Small intestine (tissue), 7 donors: Measurements from ENCODE around the gene SLC11A2. TPM values are rescaled to one million over a fixed set of nuclear protein-coding genes. Genes with fewer than 3 reads are reported as not detected.
A peak's percentile ranks its signal among the peaks of the same experiment; 100 is the strongest.

Experiments used
- DNase-seq, 2 donors: peaks; one replicate each; pipeline versions ENCODE4 v3.0.0 to v3.0.0-alpha.2; 2013
- FAIRE-seq: peaks from 2 replicates; lab custom pipeline; 2012; peaks lifted over from hg19 to GRCh38; lab: Jason Lieb, UNC
- H3K27ac ChIP-seq, 3 donors: one replicate each; pipeline ENCODE4 v1.5.1; 2013; ENCODE audit warnings: low read length in 2 of 3, mild to moderate bottlenecking in 2 of 3, control low read depth in 1 of 3, inconsistent platforms in 1 of 3, low read depth in 1 of 3, moderate library complexity in 1 of 3
- H3K27me3 ChIP-seq, 3 donors: one replicate each; pipeline ENCODE4 v1.6.1; 2013; ENCODE audit warnings: low read length in 3 of 3, inconsistent platforms in 1 of 3; ENCODE audit not compliant: control insufficient read depth in 3 of 3, insufficient read depth in 3 of 3
- H3K36me3 ChIP-seq, 3 donors: one replicate each; pipeline ENCODE4 v1.6.1; 2013; ENCODE audit warnings: low read length in 3 of 3, inconsistent platforms in 1 of 3, low read depth in 1 of 3, mild to moderate bottlenecking in 1 of 3, moderate library complexity in 1 of 3; ENCODE audit not compliant: control insufficient read depth in 3 of 3, insufficient read depth in 2 of 3
- H3K4me1 ChIP-seq, 3 donors: one replicate each; pipeline ENCODE4 v1.6.1; 2013; ENCODE audit warnings: low read length in 2 of 3, inconsistent platforms in 1 of 3, low read depth in 1 of 3, mild to moderate bottlenecking in 1 of 3, moderate library complexity in 1 of 3; ENCODE audit not compliant: control insufficient read depth in 3 of 3, insufficient read depth in 2 of 3
- H3K4me3 ChIP-seq, 3 donors: one replicate each; pipeline ENCODE4 v1.5.1; 2013; ENCODE audit warnings: low read length in 3 of 3, control low read depth in 1 of 3, inconsistent platforms in 1 of 3, low read depth in 1 of 3, mild to moderate bottlenecking in 1 of 3, moderate library complexity in 1 of 3
- H3K9me3 ChIP-seq, 2 donors: one replicate each; pipeline ENCODE4 v1.6.1; 2013; ENCODE audit warnings: low read depth in 1 of 2, low read length in 1 of 2; ENCODE audit not compliant: control insufficient read depth in 2 of 2, insufficient read depth in 1 of 2
- WGBS, 3 donors: extraction: QIAGEN DNeasy Blood & Tissue Kit; methylation state at CpG; one replicate each; pipeline ENCODE4 v1.1.7; 2013; 5-methylcytosine and 5-hydroxymethylcytosine counted together
- polyA plus RNA-seq, 4 donors: library from polyadenylated mRNA; stranded (reverse) in 3 of 4; unstranded in 1 of 4; fragments of 200-250 nt in 3 of 4; fragments of 120-200 nt in 1 of 4; gene quantifications; one replicate each; pipeline versions ENCODE4 v1.2.1 to v1.2.3, GENCODE V29; 2013
- donor health status: healthy with polysubstance abuse.
- donor health status: control.
- donor health status: control.
- donor health status: Bipolar disorder and iron deficiency.
- donor health status: healthy.

Gene SLC11A2
- polyA plus RNA-seq, 4 donors: 8.9 to 84.1 (median 16.8) TPM

DNA sequence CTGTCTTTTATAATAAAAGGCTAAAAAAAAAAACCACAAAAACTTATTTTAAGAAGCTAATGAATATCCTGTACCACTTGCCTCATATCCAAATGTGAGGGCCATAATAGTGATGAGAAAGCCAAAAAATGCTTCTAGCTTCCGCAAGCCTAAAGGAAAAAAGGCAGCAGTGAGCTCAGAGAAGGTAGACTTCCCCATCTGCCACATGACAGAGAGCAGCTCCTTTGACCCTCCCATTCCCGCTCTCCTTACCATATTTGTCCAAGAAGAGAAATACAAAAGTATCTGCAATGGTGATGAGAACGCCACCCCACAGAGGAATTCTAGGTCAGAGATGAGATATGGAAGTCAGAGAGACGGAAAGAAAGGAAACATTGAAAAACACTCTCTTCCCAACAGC lies 27.1 kb downstream of the SLC11A2 start:
- Histone ChIP-seq H3K36me3 (peaks cover 12 to 54% (median 20%) of the 10 kb centered on the region in 3 donors), H3K27me3 (no peaks in the 10 kb centered on the region), H3K4me3 (no peak overlapping the region), H3K4me1 (no peaks in the 10 kb centered on the region), H3K27ac (no peak overlapping the region), H3K9me3 (no peaks in the 10 kb centered on the region)
- no peak for DNase-seq
- FAIRE-seq: no peak
- 91 to 96% (median 94%) methylated on average over 4 of the region's 4 CpGs for WGBS, 3 donors

DNA sequence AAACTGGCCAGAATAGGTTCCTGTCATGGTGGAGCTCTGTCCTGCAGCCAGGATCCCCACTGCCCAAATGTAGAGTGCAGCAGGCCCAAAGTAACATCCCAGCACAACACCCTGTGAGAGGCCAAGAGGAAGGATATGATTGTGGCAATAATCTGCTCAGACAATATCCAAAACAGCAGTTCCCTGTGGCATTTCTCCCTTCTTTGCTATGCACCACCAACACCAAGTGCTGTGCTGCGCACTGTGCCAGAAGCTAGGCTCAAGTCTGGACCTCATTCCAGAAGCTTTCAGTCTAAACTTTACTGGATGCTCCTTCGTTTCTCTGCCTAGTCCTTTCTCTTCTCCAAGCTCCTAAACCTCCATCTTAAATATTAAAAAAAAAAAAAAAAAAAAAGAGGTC lies 33.4 kb downstream of the SLC11A2 start:
- no peak for DNase-seq
- no peak overlapping the region for H3K27ac ChIP-seq
- H3K4me1 ChIP-seq: peaks cover 0 to 9% (median 0%) of the 10 kb centered on the region in 3 donors
- H3K27me3 ChIP-seq: no peaks in the 10 kb centered on the region
- H3K36me3 ChIP-seq: peaks cover 13 to 65% (median 19%) of the 10 kb centered on the region in 3 donors
- no peak overlapping the region for H3K4me3 ChIP-seq
- no peak for FAIRE-seq
- no peaks in the 10 kb centered on the region for H3K9me3 ChIP-seq
- WGBS, 3 donors: 43 to 70% (median 46%) methylated on average over 2 of the region's 2 CpGs

DNA sequence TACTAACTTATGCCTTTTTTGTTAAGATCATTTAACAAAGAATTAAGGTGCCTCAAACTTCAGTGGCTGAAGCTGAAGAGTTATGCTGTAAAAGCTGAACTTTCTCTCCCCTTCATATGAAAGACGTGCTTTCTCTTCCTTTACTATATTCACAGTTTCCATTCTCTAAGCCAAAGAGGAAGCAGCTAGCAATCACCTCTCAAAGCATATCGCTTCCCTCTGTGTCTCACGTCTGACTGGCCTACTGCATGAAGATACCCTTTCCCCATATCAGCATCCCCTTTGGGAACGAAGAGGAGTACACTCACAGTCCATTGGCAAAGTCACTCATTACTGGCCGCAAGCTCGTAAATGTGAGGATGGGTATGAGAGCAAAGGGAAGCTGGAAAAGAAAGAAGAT lies 34.9 kb downstream of the SLC11A2 start:
- FAIRE-seq: no peak
- 74 to 95% (median 89%) methylated on average over 6 of the region's 6 CpGs for WGBS, 3 donors
- Histone ChIP-seq H3K27ac (no peak overlapping the region), H3K36me3 (peaks cover 9 to 52% (median 18%) of the 10 kb centered on the region in 3 donors), H3K4me3 (no peak overlapping the region), H3K27me3 (no peaks in the 10 kb centered on the region), H3K4me1 (peaks cover 0 to 12% (median 2%) of the 10 kb centered on the region in 3 donors), H3K9me3 (no peaks in the 10 kb centered on the region)
- no peak for DNase-seq

DNA sequence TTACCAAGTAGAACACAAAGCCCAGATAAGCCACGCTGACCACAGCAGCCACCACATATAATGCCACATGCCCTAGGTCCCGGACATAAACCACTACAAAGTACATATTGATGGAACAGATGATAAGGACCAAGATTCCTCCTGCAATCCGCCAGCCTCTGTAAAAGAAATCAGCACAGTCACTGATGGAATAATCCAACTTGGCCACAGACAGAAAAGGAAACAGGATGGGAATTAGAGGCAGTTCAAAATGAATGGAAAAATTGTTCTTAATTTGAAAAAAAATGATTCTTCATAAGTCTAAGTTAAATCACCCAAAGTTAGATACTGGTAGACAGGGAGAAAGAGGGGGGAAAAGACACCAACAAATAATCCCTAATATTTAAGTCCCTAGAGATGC lies 35.4 kb downstream of the SLC11A2 start:
- DNase-seq (no peak), FAIRE-seq (no peak)
- 81 to 92% (median 88%) methylated on average over 3 of the region's 3 CpGs for WGBS, 3 donors
- no peaks in the 10 kb centered on the region for H3K9me3 ChIP-seq
- no peak overlapping the region for H3K4me3 ChIP-seq
- peaks cover 9 to 49% (median 14%) of the 10 kb centered on the region in 3 donors for H3K36me3 ChIP-seq
- no peak overlapping the region for H3K27ac ChIP-seq
- H3K27me3 ChIP-seq: no peaks in the 10 kb centered on the region
- H3K4me1 ChIP-seq: peaks cover 0 to 12% (median 2%) of the 10 kb centered on the region in 3 donors

DNA sequence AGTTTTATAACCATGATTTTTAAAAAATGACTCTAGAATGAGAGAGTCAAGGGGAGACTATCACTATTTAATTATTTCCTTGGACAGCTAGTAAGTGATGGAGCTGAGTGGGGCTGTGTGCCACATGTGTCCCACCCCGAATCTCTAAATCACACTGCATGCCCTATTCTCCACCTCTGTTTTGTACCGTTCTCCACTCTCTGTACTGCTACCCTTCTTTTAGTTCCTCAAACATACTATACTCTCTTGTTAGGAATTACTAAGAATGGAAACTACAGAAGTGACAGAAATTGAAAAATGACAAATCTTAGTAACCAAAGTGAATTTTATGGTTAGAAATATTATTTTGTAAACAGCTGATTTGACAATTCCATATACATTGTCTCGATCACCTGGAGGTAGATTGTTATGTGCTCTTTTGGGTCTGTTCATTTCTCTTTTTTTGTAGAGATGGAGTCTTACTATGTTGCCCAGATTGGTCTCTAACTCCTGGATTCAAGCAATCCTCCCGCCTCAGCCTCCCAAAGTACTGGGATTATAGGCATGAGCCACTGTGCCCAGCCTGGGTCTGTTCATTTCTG lies 35.9 kb downstream of the SLC11A2 start:
- Histone ChIP-seq H3K27me3 (no peaks in the 10 kb centered on the region), H3K4me3 (no peak overlapping the region), H3K27ac (no peak overlapping the region), H3K9me3 (no peaks in the 10 kb centered on the region), H3K36me3 (peaks cover 9 to 47% (median 13%) of the 10 kb centered on the region in 3 donors), H3K4me1 (peaks cover 0 to 12% (median 2%) of the 10 kb centered on the region in 3 donors)
- DNase-seq (no peak), FAIRE-seq (no peak)
- 83 to 92% (median 85%) methylated on average over 4 of the region's 4 CpGs for WGBS, 3 donors

DNA sequence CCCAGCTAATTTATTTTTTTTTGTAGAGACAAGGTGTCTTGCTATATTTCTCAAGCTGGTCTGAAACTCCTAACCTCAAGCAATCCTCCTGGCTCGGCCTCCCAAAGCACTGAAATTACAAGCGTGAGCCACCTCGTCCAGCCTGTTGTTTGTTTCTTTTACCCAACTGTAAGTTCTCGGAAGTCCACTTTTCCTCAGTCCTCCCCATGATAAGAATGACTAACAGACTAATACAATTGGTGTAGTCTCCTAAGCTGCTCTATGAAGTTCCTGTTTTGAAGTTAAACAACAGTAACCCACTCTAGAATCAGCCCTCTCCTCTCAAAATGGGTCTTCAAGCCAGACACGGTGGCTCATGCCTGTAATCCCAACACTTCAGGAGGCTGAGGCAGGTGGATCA lies 37.3 kb downstream of the SLC11A2 start:
- no peak for FAIRE-seq

DNA sequence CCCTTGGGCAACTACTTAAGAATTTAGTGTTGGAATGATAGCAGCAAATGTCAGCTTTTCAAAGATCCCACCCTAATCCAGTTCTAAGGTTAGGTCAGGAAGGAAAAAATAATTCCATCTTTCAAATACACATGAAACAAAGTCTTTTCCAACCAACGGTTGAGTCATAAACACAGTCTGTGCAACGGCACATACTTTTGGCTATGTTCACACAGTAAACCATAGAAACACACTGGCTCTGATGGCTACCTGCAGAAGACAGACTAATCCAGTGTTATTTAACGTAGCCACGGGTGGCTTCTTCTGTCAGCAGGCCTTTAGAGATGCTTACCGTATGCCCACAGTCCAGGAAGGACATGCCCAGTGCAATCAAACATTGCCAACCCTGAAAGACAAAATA lies 38.1 kb downstream of the SLC11A2 start:
- Histone ChIP-seq H3K4me1 (peaks cover 2 to 12% (median 4%) of the 10 kb centered on the region in 3 donors), H3K27ac (no peak overlapping the region), H3K36me3 (peaks cover 7 to 34% (median 10%) of the 10 kb centered on the region in 3 donors), H3K9me3 (no peaks in the 10 kb centered on the region), H3K27me3 (no peaks in the 10 kb centered on the region), H3K4me3 (no peak overlapping the region)
- DNase-seq (no peak), FAIRE-seq (no peak)
- WGBS, 3 donors: 67 to 74% (median 74%) methylated on average over 5 of the region's 5 CpGs

More for the DNA sequence above, 37.3 kb downstream of the SLC11A2 start:
- WGBS, 3 donors: 90 to 98% (median 96%) methylated on average over 5 of the region's 5 CpGs
- DNase-seq: no peak
- no peak overlapping the region for H3K27ac ChIP-seq
- H3K9me3 ChIP-seq: no peaks in the 10 kb centered on the region
- no peak overlapping the region for H3K4me3 ChIP-seq
- no peaks in the 10 kb centered on the region for H3K27me3 ChIP-seq
- peaks cover 2 to 12% (median 4%) of the 10 kb centered on the region in 3 donors for H3K4me1 ChIP-seq
- peaks cover 7 to 42% (median 10%) of the 10 kb centered on the region in 3 donors for H3K36me3 ChIP-seq

DNA sequence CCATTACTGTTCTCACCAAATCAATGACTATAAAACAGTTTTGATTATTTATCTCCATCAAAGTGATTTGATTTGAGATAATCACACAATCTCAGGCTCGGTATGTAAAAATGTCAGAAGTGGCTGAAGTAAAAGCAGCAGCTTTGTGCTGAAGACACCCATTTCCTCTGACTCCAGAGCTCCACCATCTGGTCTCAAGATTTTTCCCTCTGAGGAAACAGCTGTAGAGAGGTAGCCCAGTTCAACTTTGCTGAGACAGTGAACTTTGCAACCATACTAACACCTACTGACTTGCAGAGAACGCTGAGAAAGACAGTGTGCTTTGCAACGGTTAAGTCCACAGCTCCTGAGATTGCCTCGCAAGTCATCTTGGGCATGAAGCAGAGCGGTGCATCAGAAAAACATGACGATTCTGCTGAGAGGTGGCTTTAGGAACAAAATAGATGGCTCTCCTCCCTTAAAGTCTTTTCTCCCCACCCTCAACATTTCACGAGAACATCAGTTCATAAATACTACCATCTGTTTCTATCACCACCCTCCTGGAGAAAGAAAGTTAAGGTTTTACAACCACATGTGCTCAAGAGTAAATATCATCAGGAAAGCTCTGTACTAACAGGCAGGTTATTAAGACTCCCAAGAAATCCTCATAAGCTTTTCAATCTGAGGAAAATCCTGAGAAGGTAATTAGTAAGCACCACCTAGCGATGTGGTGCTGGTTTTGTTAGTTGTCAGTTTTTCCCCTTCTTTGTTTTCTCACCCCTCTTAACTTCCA lies 39.0 kb downstream of the SLC11A2 start:
- no peak for FAIRE-seq
- no peaks in the 10 kb centered on the region for H3K9me3 ChIP-seq
- H3K36me3 ChIP-seq: peaks cover 7 to 29% (median 10%) of the 10 kb centered on the region in 3 donors
- peaks cover 2 to 12% (median 4%) of the 10 kb centered on the region in 3 donors for H3K4me1 ChIP-seq
- 19 to 38% (median 35%) methylated on average over 8 of the region's 8 CpGs for WGBS, 3 donors
- H3K27me3 ChIP-seq: no peaks in the 10 kb centered on the region
- H3K27ac ChIP-seq: peak overlapping the region in 1 of 3 donors; percentile 64
- H3K4me3 ChIP-seq: no peak overlapping the region
- DNase-seq: peak; percentile 90
